Hematopoietic multipotent progenitor cell treated with erythropoietin and hydrocortisone succinate and interleukin-3 and kit ligand, for 17 days (in vitro differentiated cells): ENCODE data around the gene LCNL1.

Source experiments
- DNase-seq: peaks from one replicate; pipeline ENCODE4 v3.0.0-alpha.2; 2015; ENCODE audit warnings: low spot score

The LCNL1 gene

DNA sequence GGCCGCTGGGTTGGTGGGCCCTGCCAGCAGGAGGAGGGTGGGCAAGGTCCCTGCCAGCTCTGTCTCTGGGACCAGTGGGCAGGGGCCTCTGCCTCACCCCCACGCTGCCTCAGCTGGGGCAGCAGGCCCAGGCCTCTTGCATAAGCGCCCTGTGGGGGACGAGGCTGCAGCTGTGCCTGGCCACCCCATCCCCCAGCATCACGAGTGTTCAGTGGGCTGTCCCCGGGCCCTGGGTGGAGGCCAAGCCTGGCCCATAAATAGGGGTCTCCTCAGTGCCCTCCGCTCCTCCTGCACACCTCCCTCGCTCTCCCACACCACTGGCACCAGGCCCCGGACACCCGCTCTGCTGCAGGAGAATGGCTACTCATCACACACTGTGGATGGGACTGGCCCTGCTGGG, 5.6 kb upstream of the LCNL1 start, which contains the start of gene PTGDS:
Gene PTGDS (plus strand): TSS at position 282 of the 400 bp plus-strand sequence. CDS start 75 bp downstream, at position 357.
- no peak for DNase-seq

DNA sequence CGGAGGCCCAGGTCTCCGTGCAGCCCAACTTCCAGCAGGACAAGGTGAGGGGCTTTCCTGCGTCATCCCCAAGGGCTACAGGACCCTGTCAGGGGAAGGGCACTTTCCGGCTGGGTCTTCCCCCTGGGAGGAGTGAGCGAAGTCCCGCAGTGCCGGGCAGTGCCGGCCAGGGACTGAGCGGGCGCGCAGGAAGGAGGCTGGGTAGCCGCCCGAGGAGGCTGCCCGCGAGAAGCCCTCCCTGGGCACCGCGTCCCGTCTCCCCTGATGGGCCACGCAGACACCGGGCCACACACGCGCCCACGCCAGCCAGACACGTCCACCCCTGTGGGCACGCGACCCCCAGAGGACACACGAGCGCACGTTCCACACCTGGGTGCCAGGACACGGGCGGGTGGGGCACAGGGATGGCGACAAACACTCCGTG, 5.1 kb upstream of the LCNL1 start:
- DNase-seq = no peak

DNA sequence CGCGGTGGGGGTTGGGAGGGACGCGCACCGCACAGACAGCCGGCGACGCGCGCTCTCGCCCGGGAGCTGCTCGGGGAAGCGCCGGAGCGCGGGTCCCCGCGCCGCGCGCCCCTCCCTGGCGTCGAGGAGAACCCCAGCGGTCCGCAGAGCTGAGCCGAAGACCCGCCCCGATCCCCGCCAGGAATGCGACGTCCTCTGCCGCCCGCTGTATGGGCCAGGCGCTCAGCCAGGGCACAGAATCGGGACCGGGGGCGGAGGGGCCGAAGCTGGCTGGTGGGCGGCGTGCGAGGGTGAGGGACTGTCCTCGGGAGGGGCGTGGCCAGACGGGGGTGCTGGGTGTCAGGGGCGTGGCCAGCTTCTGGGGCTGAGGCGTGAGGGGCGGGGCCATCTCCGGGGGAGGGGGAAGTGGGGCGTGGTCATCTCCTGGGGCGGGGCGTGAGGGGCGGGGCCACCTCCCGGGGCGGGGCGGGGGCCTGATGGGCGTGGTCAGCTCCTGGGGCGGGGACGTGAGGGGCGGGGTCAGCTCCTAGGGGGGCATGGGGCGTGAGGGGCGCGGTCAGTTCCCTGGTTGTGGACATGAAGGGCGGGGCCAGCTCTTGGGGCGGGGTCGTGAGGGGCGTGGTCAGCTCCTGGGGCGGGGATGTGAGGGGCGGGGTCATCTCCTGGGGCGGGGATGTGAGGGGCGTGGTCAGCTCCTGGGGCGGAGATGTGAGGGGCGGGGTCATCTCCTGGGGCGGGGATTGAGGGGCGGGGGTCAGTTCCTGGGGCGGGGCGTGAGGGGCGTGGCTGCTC, 4.5 kb upstream of the LCNL1 start:
- peak; percentile 63 for DNase-seq

DNA sequence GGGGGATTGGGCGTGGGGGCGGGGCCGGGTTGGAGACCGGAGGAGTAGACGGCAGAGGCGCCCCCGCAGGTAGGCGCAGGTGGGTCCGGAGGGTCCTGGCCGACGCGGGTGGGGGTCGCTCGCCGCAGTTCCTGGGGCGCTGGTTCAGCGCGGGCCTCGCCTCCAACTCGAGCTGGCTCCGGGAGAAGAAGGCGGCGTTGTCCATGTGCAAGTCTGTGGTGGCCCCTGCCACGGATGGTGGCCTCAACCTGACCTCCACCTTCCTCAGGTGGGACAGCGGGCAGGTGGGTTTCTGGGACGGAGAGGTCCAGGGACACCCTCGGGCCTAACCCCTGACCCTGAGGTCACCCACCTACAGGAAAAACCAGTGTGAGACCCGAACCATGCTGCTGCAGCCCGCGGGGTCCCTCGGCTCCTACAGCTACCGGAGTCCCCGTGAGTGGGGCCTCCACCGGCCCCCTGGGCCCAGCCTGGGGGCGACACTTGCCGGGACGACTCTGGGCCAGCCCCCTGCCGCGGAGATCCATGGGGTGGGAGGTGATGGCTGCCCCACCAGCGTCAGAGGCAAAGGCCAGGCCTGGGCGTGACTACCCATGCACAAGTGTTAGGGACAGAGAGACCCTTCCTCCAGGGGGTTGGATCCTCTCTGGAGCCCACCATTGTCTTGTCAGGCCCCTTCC, 3.8 kb upstream of the LCNL1 start:
- no peak for DNase-seq

DNA sequence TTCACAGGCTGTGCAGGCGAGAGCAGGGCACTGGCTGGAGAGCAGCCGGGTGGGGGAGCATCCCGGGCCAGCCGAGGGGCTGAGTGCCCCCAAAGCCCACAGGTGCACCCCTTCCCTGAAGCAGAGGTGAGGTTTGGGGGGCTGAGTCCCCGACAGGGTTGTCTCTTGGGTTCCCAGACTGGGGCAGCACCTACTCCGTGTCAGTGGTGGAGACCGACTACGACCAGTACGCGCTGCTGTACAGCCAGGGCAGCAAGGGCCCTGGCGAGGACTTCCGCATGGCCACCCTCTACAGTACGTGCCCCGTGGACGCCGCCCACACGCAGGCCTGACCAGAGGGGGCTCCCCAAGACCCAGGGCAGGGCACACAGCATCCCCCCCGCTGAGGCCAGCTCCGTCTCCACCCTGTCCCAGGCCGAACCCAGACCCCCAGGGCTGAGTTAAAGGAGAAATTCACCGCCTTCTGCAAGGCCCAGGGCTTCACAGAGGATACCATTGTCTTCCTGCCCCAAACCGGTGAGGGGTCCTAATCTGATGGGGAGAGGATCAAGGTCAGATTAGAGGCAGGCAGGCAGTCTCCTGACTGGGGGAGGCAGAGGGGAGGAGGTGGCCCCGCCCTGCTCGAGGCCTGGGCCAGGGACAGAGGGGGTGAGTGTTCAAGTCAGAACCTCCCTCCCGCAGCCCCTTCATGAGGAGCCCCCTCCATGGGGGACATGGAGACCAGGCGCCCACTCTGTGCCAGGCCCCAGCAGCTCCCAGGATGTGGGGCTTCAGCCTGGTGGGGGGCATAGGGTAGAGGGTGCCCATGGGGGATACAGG, 2.8 kb upstream of the LCNL1 start:
- no peak for DNase-seq

DNA sequence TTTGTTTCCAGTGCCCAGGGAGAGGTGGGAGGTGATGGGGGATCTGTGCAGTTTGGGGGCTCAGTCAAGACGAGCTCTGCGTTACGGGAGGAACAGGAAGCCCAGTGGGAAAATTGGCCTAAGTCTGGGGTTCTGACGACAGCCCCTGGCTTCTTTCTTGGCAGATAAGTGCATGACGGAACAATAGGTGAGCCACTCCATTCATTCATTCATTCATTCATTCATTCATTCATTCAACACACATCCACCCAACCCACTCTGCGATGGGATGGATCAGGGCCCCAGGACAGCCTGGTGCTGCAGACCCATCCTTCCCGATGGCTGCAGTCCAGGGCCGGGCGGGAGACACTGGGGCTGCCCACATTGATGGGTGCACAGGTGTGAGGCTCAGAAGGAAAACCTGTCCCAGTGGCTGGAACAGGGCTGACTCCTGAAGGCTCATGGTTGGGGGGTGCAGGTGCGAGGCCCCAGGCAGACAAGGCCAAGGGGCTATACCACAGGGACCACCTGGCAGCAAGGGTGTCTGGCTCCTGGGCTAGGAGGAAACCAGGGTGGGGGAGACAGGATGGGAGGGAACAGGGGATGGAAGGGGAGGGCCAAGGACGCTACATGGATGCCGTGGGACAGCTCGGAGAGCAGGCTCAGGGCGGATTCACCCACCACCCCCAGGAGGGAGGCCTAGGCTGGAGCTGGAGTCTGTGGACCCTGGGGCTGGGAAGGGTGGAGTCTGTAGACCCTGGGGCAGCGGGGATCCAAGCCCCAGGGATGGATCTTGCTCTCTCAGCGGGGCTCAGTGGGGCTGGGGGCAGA, 1.9 kb upstream of the LCNL1 start:
- DNase-seq = no peak

DNA sequence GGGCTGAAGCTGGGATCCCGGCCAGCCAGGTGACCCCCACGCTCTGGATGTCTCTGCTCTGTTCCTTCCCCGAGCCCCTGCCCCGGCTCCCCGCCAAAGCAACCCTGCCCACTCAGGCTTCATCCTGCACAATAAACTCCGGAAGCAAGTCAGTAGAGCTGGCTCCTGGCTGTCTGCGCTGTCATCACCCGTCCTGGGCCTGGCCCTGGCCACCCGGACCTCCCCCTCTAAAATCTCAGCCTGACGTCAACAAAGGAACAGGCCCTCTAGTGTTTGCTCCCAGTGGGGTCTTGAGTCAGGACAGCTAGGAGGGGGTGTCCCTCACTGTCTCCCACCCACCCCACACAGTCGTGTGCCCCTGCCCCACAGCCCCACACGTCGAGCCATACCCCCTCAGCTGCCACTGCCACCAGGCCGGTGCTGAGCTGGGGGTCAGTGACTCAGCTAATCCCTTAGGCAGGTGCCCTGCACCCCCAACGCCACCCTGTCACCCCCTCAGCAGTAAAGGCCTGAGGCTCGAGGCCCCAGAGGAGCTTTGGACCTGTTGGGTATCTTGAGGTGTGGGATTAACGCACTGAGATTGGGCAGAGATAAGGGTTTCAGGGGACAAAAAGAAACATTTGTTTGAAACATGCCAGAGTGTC, 1.1 kb upstream of the LCNL1 start:
- no peak for DNase-seq

DNA sequence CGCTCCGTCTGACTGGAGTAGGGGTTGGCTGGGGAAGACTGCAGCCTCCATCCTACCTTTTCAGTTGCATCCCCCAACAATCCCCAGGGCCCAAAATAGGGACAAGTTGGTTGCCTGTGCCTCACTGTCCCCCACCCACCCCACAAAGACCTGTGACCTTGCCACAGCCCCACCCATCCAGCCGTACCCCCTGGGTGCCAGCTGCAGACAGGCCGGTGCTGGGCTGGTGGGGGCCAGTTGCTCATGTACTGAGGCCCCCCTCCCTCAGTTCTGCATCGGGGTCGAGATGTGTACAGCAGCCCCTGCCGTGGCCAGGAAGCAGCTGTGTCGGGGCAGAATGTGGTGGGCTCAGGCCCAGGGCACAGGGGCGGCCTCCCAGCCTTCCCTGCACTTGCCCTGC, 374 bp downstream of the LCNL1 start:
- no peak for DNase-seq

DNA sequence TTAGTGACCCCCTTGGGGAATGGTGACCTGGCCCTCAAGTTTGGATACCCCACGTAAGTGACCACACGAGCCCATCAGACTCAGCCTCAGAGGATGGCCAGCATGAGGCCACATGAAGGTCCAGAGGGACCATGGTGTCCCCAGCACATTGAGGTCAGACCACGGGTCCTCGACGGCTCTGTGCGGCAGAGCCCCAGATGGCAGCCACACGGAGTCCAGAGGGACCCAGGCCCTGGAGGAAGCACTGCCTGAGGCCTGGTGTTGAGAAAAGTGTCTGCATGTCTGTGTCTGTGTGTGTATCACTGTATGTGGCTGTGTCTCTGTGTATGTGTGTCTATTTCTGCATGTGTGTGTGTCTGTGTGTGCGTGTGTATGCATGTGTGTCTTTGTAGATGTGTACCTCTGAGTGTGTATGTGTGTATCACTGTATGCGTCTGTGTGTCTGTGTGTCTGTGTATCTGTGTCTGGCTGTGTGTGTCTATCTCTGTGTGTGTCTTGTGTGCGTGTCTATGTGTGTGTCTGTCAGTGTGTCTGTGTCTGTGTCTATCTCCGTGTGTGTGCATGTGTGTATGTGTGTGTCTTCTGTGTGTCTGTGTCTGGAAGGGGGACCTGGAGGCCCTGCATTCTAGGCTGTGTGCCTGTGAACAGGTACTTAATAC, 992 bp downstream of the LCNL1 start:
- DNase-seq = no peak

DNA sequence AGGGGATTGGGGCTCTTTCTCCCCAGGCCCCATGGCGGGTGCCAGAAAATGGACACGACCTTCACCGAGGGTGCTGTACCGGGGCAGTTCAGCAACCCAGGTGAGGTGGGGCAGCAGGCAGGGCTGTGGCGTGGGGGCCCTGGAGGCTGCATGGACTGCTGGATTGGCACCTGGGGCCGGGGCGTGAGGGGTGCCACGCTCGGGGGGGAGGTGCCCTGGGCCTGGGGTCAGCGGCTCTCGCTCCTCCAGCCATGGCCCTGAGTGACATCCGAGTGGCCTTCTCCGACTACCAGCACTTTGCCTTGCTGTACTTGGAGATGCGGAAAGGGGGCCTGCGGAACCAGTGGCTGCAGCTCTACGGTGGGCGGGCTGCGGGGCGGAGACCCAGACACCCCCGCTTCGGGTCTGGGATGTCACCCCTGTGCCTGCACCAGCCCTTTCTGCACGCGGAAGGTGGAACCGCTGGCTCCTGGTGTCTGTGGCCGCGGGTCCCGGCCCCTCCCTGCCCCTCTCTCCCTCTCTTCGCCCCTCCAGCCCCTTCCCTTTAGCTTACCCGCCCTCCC, 1.8 kb downstream of the LCNL1 start:
- no peak for DNase-seq

DNA sequence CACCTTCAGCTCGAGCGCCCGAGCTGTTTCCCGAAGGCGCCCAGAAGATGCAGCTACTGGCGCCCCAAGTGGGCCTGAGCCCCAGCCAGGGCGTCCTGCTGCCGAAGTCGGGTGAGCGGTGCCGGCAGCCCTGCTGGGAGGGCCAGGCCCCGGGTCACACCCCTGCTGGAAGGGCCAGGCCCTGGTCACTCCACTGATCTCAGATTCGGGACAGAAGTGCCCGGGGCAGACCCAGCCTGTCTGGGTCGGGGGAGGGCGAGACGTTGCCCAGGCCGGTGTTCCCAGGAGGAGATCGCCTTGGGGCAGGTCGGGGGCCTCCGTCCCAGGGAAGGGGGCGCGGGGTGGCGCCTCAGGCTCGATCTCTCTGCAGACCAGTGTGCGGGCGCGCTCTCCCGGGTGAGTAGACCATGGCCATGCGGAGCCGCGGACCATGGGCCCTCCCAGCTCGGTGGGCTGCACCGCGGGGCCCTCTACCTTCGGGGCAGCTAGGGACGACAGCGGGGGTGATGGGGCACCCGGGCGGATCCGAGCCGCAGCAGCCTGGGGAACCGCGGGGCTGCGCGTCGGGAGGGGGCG, 2.3 kb downstream of the LCNL1 start:
- DNase-seq = no peak

DNA sequence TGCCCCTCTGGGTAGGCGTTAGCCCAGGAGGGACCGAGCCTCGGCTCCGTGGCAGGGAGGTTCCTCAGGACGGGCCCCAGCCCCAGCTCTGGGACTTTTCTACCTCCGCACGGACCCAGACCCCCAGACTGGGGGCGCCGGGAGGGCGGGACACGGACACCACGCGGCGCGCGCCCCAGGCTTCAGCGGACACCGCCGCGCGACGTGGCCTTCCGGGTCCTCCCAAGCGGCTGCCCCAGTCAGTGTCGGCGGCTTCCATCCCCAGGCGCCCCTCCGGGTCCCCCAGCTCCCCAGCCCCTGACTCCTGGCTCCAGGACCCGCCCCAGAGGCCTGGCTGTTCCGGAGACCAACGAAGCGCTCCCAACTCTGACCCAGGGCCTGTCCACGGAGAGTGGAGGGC, 3.1 kb downstream of the LCNL1 start:
- DNase-seq = no peak

DNA sequence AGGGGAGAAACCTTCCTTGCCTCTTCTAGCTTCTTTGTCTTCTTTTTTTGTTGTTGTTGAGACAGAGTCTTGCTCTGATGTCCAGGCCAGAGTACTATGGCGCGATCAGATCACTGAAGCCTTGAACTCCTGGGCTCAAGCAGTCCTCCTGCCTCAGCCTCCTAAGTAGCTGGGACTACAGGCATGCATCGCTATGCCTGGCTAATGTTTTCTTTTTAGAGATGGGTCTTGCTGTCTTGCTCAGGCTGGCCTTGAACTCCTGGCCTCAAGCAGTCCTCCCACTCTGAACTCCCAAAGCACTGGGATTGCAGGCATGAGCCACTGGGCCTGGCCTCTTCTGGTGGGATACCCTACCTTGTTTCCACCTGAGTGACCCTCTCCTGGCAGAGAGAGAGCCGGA, 6.1 kb downstream of the LCNL1 start:
- DNase-seq = no peak

DNA sequence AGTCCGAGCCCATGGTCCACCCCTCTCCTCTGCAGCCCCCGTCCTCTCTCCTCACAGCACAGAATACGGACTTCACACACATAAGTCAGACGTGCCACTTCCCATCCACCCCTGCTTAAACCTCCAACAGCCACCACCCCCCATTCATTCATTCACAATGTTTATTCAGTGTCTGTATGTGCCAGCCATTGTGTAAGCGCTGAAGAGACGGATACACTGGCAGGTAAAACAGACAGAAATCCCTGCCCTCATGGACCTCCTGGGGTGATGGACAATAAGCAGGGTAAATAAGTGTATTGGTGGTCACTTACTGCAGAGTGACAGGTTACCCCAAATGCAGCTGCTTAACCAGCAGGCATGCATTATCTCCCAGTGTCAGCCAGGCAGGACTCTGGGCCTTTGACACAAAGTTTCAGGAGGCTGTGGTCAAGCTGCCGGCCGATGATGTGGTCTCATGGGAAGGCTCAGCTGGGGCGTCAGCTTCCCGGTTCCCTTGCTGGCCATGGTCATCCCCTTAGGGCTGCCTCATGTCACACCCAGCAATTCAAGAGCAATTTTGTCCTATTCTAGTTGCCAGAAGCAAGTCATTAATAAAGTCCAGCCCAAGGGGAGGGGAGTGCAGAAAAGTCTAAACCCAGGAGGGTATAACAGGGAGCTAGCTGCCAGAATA, 7.6 kb downstream of the LCNL1 start:
- no peak for DNase-seq

DNA sequence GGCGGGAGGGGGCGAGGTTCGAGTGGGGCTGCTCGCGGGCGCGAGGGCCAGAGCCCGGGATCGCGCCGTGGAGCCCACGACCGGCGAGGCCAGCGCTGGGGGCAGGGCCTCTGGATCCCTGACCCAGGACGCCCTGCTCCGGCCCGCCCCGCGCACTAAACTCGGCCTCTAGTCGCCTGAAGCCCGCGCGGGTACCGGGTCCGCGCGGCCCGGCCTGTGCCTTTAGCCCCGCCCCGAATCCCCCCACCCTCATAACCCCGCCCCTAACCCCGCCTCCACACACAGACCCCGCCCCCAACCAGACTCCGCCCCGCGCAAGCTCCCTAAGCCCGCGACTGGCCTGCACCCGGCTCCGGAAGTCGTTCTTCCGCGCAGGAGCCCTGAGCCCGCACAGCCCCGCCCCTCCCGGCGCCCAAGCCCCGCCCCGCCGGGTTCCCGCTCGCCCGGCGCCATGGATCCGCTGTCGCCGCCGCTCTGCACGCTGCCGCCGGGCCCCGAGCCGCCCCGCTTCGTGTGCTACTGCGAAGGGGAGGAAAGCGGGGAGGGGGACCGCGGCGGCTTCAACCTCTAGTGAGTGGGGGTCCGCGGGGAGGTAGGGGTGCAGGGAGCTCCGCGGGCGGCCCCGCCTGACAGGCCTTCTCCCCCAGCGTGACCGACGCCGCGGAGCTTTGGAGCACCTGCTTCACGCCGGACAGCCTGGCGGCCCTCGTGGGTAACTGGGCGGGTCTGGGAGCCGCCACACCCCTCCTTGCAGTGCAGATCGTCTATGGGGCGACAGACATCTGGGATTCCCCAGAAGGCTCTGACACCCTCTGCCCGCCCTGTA, 9.4 kb downstream of the LCNL1 start, which contains the start of gene PAXX:
Gene PAXX (plus strand): TSS at position 430 of the 826 bp plus-strand sequence. CDS start 22 bp downstream, at position 452.
- peak; percentile 77 for DNase-seq

DNA sequence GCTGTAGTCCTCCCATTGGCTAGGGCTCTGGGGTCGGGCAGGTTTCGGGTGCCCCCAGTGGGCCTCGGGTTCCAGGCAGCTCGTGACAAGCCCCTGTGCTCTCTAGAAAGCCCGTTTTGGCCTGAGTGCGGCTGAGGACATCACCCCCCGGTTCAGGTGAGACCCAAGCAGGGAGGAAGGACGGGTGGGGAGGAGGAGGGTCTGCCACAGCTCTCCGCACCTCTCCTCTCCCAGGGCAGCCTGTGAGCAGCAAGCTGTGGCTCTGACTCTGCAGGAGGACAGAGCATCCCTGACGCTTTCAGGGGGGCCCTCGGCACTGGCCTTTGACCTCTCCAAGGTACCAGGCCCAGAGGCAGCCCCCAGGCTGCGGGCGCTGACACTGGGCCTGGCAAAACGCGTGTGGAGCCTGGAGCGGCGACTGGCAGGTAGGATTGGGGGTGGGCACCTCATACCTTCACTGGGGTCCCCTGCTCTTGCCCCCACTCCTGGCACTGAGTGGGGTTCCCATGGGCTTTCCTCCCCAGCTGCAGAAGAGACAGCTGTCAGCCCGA, 10.1 kb downstream of the LCNL1 start:
- DNase-seq = no peak

DNA sequence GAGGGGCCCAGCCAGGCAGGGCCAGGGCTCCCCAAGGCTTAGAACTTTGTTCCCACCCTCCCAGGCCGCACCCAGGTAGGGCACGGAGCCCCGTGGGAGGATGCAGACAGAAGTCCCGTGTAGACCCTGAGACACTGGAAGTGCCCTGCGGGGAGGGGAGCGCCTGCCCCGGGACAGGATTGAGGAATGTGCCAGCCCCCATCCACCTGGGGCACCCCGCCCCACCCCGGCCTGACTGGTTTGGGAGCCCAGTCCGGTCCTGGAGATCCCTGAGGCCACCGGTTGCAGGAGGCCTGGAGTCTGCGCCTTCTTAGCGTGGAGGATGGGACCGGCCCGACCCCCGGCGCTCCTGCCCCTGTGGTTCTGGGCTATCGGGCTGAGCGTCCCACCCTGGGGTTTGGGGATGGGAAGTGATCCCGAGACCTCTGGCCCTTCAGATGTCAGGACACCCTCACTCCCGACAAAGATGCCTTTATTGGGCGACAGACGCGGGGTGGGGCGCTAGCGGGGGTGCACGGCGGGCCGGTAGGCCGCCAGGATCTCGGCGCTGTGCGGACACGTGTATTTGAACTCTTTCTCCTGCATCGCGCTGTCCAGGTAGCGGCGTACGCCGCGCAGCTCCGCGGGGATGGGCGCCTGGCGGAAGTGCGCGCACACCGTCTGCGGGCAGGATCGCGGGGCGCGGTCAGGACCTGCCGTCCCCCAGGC, 11.5 kb downstream of the LCNL1 start:
- DNase-seq = no peak

DNA sequence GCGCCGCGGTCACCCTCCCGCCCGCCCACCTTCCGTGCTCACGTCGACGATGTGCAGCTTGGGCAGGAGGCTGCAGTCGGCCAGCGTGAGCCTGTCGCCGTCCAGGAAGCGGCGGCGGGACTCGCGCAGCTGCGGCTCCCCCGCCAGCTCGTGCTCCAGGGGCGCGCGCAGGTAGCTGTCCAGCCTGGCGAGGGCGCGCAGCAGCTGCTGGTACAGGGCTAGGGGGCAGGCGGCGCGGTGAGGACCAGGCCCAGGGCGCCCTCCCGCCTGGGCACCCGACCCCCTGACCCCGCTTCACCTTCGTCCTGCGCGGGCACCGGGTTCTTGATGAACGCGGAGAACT, 12.1 kb downstream of the LCNL1 start:
- DNase-seq = no peak
